DMS79 (cell line): ENCODE measurements around the gene VPS35L.

Experiments used
- DNase-seq: peaks from one replicate; lab custom pipeline; 2025; lab: John Stamatoyannopoulos, UW

VPS35L gene

GRCh38 chr16:19595043-19595767 lies 39.7 kb downstream of the VPS35L start:
- DNase-seq: no peak

GRCh38 chr16:19598805-19599510 lies 43.5 kb downstream of the VPS35L start:
- DNase-seq: no peak

GRCh38 chr16:19599968-19600716 lies 44.6 kb downstream of the VPS35L start:
- no peak for DNase-seq

- DNase-seq: no peak
These were observed 45.8 kb downstream of the VPS35L start for GRCh38 chr16:19601083-19601976.

- no peak for DNase-seq
These were observed 49.4 kb downstream of the VPS35L start for GRCh38 chr16:19604911-19605310.

GRCh38 chr16:19605701-19606100 lies 50.2 kb downstream of the VPS35L start:
- DNase-seq: no peak

GRCh38 chr16:19607616-19608280 lies 52.2 kb downstream of the VPS35L start:
- no peak for DNase-seq

GRCh38 chr16:19609359-19609758 lies 53.9 kb downstream of the VPS35L start:
- DNase-seq: no peak

- no peak for DNase-seq
These were observed 54.7 kb downstream of the VPS35L start for GRCh38 chr16:19610200-19610599.

GRCh38 chr16:19613834-19614233 lies 58.3 kb downstream of the VPS35L start:
- no peak for DNase-seq

GRCh38 chr16:19616241-19616640 lies 60.7 kb downstream of the VPS35L start:
- DNase-seq: no peak

GRCh38 chr16:19618876-19619275 lies 63.4 kb downstream of the VPS35L start:
- no peak for DNase-seq

GRCh38 chr16:19621445-19621844 lies 65.9 kb downstream of the VPS35L start:
- no peak for DNase-seq

- DNase-seq: no peak
These were observed 69.5 kb downstream of the VPS35L start for GRCh38 chr16:19625039-19625438.

GRCh38 chr16:19636436-19637267 lies 81.1 kb downstream of the VPS35L start:
- no peak for DNase-seq

- no peak for DNase-seq
These were observed 84.5 kb downstream of the VPS35L start for GRCh38 chr16:19639986-19640421.

GRCh38 chr16:19642501-19642900 lies 87.0 kb downstream of the VPS35L start:
- DNase-seq: no peak

GRCh38 chr16:19644877-19645276 lies 89.4 kb downstream of the VPS35L start:
- DNase-seq: no peak

- DNase-seq: no peak
These were observed 90.1 kb downstream of the VPS35L start for GRCh38 chr16:19645557-19645981.

- no peak for DNase-seq
These were observed 94.5 kb downstream of the VPS35L start for GRCh38 chr16:19649980-19650379.
